Measurements from ENCODE around the gene PLXNA2. TPM values are rescaled to one million over a fixed set of nuclear protein-coding genes. Genes with fewer than 3 reads are reported as not detected.

The PLXNA2 gene
- total RNA-seq, 1 donor from 2014 or later, result 9.0 TPM

- FAIRE-seq (no peak), DNase-seq (ENCODE audit: low read depth) (no peak)
- H3K27me3 ChIP-seq (ENCODE audit: control insufficient read depth, insufficient read depth, low read length), result peaks cover 25% of the 10 kb centered on the region
- no peaks in the 10 kb centered on the region for H3K36me3 ChIP-seq (ENCODE audit: control insufficient read depth, insufficient read depth, low read length)
- TF ChIP-seq CTCF (IDR thresholded peaks at IDR 0.05; ENCODE audit: insufficient read depth, low read length, severe bottlenecking), result no peak
- H3K4me3 ChIP-seq (ENCODE audit: low read depth, low read length), result no peak overlapping the region
These were observed 27.1 kb upstream of the PLXNA2 start for GRCh38 chr1:208271236-208271635.

GRCh38 chr1:208270651-208271141 lies 26.5 kb upstream of the PLXNA2 start:
- DNase-seq (ENCODE audit: low read depth), result no peak
- no peak for FAIRE-seq
- TF ChIP-seq CTCF (IDR thresholded peaks at IDR 0.05; ENCODE audit: insufficient read depth, low read length, severe bottlenecking), result no peak
- H3K36me3 ChIP-seq (ENCODE audit: control insufficient read depth, insufficient read depth, low read length), result no peaks in the 10 kb centered on the region
- no peak overlapping the region for H3K4me3 ChIP-seq (ENCODE audit: low read depth, low read length)
- peaks cover 25% of the 10 kb centered on the region for H3K27me3 ChIP-seq (ENCODE audit: control insufficient read depth, insufficient read depth, low read length)

GRCh38 chr1:208269338-208269666 lies 25.1 kb upstream of the PLXNA2 start:
- FAIRE-seq (no peak), DNase-seq (ENCODE audit: low read depth) (no peak)
- TF ChIP-seq CTCF (IDR thresholded peaks at IDR 0.05; ENCODE audit: insufficient read depth, low read length, severe bottlenecking), result no peak
- no peak overlapping the region for H3K4me3 ChIP-seq (ENCODE audit: low read depth, low read length)
- no peaks in the 10 kb centered on the region for H3K36me3 ChIP-seq (ENCODE audit: control insufficient read depth, insufficient read depth, low read length)
- peaks cover 25% of the 10 kb centered on the region for H3K27me3 ChIP-seq (ENCODE audit: control insufficient read depth, insufficient read depth, low read length)

GRCh38 chr1:208268541-208269337 lies 24.6 kb upstream of the PLXNA2 start:
- FAIRE-seq, result no peak
- Histone ChIP-seq H3K36me3 (ENCODE audit: control insufficient read depth, insufficient read depth, low read length) (no peaks in the 10 kb centered on the region), H3K27me3 (ENCODE audit: control insufficient read depth, insufficient read depth, low read length) (peaks cover 23% of the 10 kb centered on the region), H3K4me3 (ENCODE audit: low read depth, low read length) (no peak overlapping the region)
- no peak for DNase-seq (ENCODE audit: low read depth)
- no peak for TF ChIP-seq CTCF (IDR thresholded peaks at IDR 0.05; ENCODE audit: insufficient read depth, low read length, severe bottlenecking)

- no peak overlapping the region for H3K4me3 ChIP-seq (ENCODE audit: low read depth, low read length)
- no peak for TF ChIP-seq CTCF (IDR thresholded peaks at IDR 0.05; ENCODE audit: insufficient read depth, low read length, severe bottlenecking)
- no peaks in the 10 kb centered on the region for H3K36me3 ChIP-seq (ENCODE audit: control insufficient read depth, insufficient read depth, low read length)
- H3K27me3 ChIP-seq (ENCODE audit: control insufficient read depth, insufficient read depth, low read length), result peaks cover 21% of the 10 kb centered on the region
- FAIRE-seq (no peak), DNase-seq (ENCODE audit: low read depth) (no peak)
These were observed 21.3 kb upstream of the PLXNA2 start for GRCh38 chr1:208265525-208265924.

- DNase-seq (ENCODE audit: low read depth), result no peak
- no peak overlapping the region for H3K4me3 ChIP-seq (ENCODE audit: low read depth, low read length)
- H3K36me3 ChIP-seq (ENCODE audit: control insufficient read depth, insufficient read depth, low read length), result no peaks in the 10 kb centered on the region
- peaks cover 21% of the 10 kb centered on the region for H3K27me3 ChIP-seq (ENCODE audit: control insufficient read depth, insufficient read depth, low read length)
- TF ChIP-seq CTCF (IDR thresholded peaks at IDR 0.05; ENCODE audit: insufficient read depth, low read length, severe bottlenecking), result no peak
- FAIRE-seq, result no peak
These were observed 20.9 kb upstream of the PLXNA2 start for GRCh38 chr1:208265122-208265469.

Measured in bronchial epithelial cell (primary cell).